Motor neuron (in vitro differentiated cells): Measurements from ENCODE around the gene MAP6. TPM values are rescaled to one million over a fixed set of nuclear protein-coding genes. Genes with fewer than 3 reads are reported as not detected.
A peak's percentile ranks its signal among the peaks of the same experiment; 100 is the strongest.

Experiments
- ATAC-seq, 8 experiments: fragments of 200-7000 bp; cut with Tn5 transposase; replicated peaks in 6 of 8; 2 replicates each; pipeline ENCODE4 v1.8.0; 2021; ENCODE audit warnings: mild to moderate bottlenecking in 8 of 8, moderate library complexity in 8 of 8
- H3K27ac ChIP-seq, 2 donors: fragments of 250-450 bp; sonication (Bioruptor Pico); 2 replicates each; pipeline ENCODE4 v1.9.0; 2021; ENCODE audit warnings: antibody characterized with exemption in 2 of 2, mild to moderate bottlenecking in 2 of 2, moderate library complexity in 1 of 2
- H3K4me1 ChIP-seq, 2 donors: fragments of 250-450 bp; sonication (Bioruptor Pico); replicated peaks in 1 of 2; 2 replicates each; pipeline ENCODE4 v1.6.1; 2021; ENCODE audit warnings: antibody characterized with exemption in 2 of 2, mild to moderate bottlenecking in 2 of 2, moderate library complexity in 1 of 2
- H3K4me3 ChIP-seq, 5 donors: fragments of 250-450 bp; sonication (Bioruptor Pico); 2 replicates each; pipeline ENCODE4 v1.9.0; 2021; ENCODE audit warnings: antibody characterized with exemption in 5 of 5, mild to moderate bottlenecking in 5 of 5, moderate library complexity in 4 of 5
- WGBS, 10 experiments: fragments of 450-650 bp; shearing (Covaris generic); methylation state at CpG; one replicate each; pipeline ENCODE4 v1.0.0; 2022; 5-methylcytosine and 5-hydroxymethylcytosine counted together
- in situ Hi-C, 9 experiments: fragments of 400-800 bp; cut with MboI; loops; one replicate each; pipeline ENCODE4 v1.15.0; 2021; ENCODE audit warnings: low sequenced_read_pairs in 9 of 9, low pct_unique_long_range_greater_than_20kb in 2 of 9; ENCODE audit not compliant: unreplicated experiment in 9 of 9
- total RNA-seq, 8 experiments: library from RNA; unstranded; fragments of 300-600 nt; gene quantifications; 2 replicates each; pipeline versions ENCODE4 v1.2.3 to v1.2.4, GENCODE V29; 2022

The MAP6 gene
- total RNA-seq, 8 experiments from 2014 or later, result 0.31 to 128 (median 97.0) TPM

- no peak overlapping the region for H3K4me3 ChIP-seq
- no peak overlapping the region for H3K27ac ChIP-seq
- H3K4me1 ChIP-seq, result peaks cover 44 to 58% of the 10 kb centered on the region in 2 donors
- ATAC-seq, result peak; percentile 37 to 80 (median 72)
- 0 to 25% (median 0%) methylated on average over 1 to 2 of the region's 7 CpGs; no CpG with 5 or more reads in 2 of the 10 experiments for WGBS, 10 experiments
- in situ Hi-C loops, result no loop called here
These were observed 53.1 kb downstream of the MAP6 start for GRCh38 chr11:75615751-75616150.

GRCh38 chr11:75611823-75612222 is 57.0 kb downstream of the MAP6 start:
- in situ Hi-C loops, result no loop called here
- 0 to 93% (median 83%) methylated on average over 1 to 2 of the region's 3 CpGs; no CpG with 5 or more reads in 4 of the 10 experiments for WGBS, 10 experiments
- peaks cover 41 to 50% of the 10 kb centered on the region in 2 donors for H3K4me1 ChIP-seq
- no peak for ATAC-seq
- H3K4me3 ChIP-seq, result no peak overlapping the region
- H3K27ac ChIP-seq, result no peak overlapping the region

GRCh38 chr11:75606099-75606498 is 62.7 kb downstream of the MAP6 start:
- Histone ChIP-seq H3K27ac (no peak overlapping the region), H3K4me3 (no peak overlapping the region), H3K4me1 (no peaks in the 10 kb centered on the region)
- ATAC-seq, result no peak
- WGBS, 10 experiments, result 20 to 100% (median 82%) methylated on average over 1 to 6 of the region's 8 CpGs; no CpG with 5 or more reads in 2 of the 10 experiments
- in situ Hi-C loops, result no loop called here

- peak in 2 of 8 experiments; percentile 28 to 81 for ATAC-seq
- H3K27ac ChIP-seq, result no peak overlapping the region
- H3K4me3 ChIP-seq, result no peak overlapping the region
- in situ Hi-C loops, result no loop called here
- WGBS, 10 experiments, result 9 to 100% (median 87%) methylated on average over 2 to 16 of the region's 16 CpGs
- H3K4me1 ChIP-seq, result peaks cover 0 to 4% of the 10 kb centered on the region in 2 donors
These were observed 64.8 kb downstream of the MAP6 start for GRCh38 chr11:75603791-75604736.

GRCh38 chr11:75602951-75603350 is 65.9 kb downstream of the MAP6 start:
- WGBS, 10 experiments, result 0 to 100% (median 86%) methylated on average over 1 to 7 of the region's 8 CpGs; no CpG with 5 or more reads in 3 of the 10 experiments

GRCh38 chr11:75601494-75601893 is 67.3 kb downstream of the MAP6 start:
- Histone ChIP-seq H3K4me1 (peaks cover 11 to 28% of the 10 kb centered on the region in 2 donors), H3K27ac (no peak overlapping the region), H3K4me3 (no peak overlapping the region)
- 40 to 100% (median 80%) methylated on average over 1 to 5 of the region's 7 CpGs; no CpG with 5 or more reads in 3 of the 10 experiments for WGBS, 10 experiments
- in situ Hi-C loops, result no loop called here
- peak in 3 of 8 experiments; percentile 12 to 72 (median 32) for ATAC-seq

More at GRCh38 chr11:75602951-75603350, 65.9 kb downstream of the MAP6 start:
- peaks cover 9 to 15% of the 10 kb centered on the region in 2 donors for H3K4me1 ChIP-seq
- in situ Hi-C loops, result no loop called here
- no peak for ATAC-seq
- H3K27ac ChIP-seq, result no peak overlapping the region
- no peak overlapping the region for H3K4me3 ChIP-seq

GRCh38 chr11:75600356-75600755 is 68.5 kb downstream of the MAP6 start:
- Histone ChIP-seq H3K4me3 (no peak overlapping the region), H3K27ac (no peak overlapping the region), H3K4me1 (peaks cover 11 to 28% of the 10 kb centered on the region in 2 donors)
- no peak for ATAC-seq
- in situ Hi-C loops, result no loop called here
- 55 to 100% (median 86%) methylated on average over 1 to 3 of the region's 3 CpGs; no CpG with 5 or more reads in 4 of the 10 experiments for WGBS, 10 experiments

GRCh38 chr11:75598900-75599299 is 69.9 kb downstream of the MAP6 start:
- in situ Hi-C loops, result no loop called here
- WGBS, 10 experiments, result 0 to 85% (median 47%) methylated on average over 1 to 6 of the region's 7 CpGs; no CpG with 5 or more reads in 6 of the 10 experiments

GRCh38 chr11:75598264-75598663 is 70.6 kb downstream of the MAP6 start:
- in situ Hi-C loops, result no loop called here
- peak overlapping the region in 1 of 2 donors; percentile 41 for H3K27ac ChIP-seq

More at GRCh38 chr11:75598900-75599299, 69.9 kb downstream of the MAP6 start:
- no peak overlapping the region for H3K4me3 ChIP-seq
- no peak overlapping the region for H3K27ac ChIP-seq
- ATAC-seq, result no peak
- H3K4me1 ChIP-seq, result peaks cover 23 to 39% of the 10 kb centered on the region in 2 donors

GRCh38 chr11:75597636-75598035 is 71.2 kb downstream of the MAP6 start:
- in situ Hi-C loops, result no loop called here
- WGBS, 10 experiments, result 0 to 50% (median 21%) methylated on average over 1 to 2 of the region's 4 CpGs; no CpG with 5 or more reads in 2 of the 10 experiments
- peak; percentile 71 to 84 (median 77) for ATAC-seq
- peak overlapping the region in 1 of 2 donors; percentile 41 for H3K27ac ChIP-seq
- H3K4me3 ChIP-seq, result no peak overlapping the region
- H3K4me1 ChIP-seq, result peaks cover 36 to 45% of the 10 kb centered on the region in 2 donors

More at GRCh38 chr11:75598264-75598663, 70.6 kb downstream of the MAP6 start:
- H3K4me3 ChIP-seq, result no peak overlapping the region
- no peak for ATAC-seq
- peaks cover 30 to 45% of the 10 kb centered on the region in 2 donors for H3K4me1 ChIP-seq

- peaks cover 37 to 45% of the 10 kb centered on the region in 2 donors for H3K4me1 ChIP-seq
These were observed 71.9 kb downstream of the MAP6 start for GRCh38 chr11:75596914-75597313.

GRCh38 chr11:75595429-75595828 is 73.4 kb downstream of the MAP6 start:
- 100% methylated on average over 1 of the region's 2 CpGs; no CpG with 5 or more reads in 9 of the 10 experiments for WGBS, 10 experiments
- H3K4me1 ChIP-seq, result peaks cover 37 to 45% of the 10 kb centered on the region in 2 donors
- in situ Hi-C loops, result no loop called here
- no peak for ATAC-seq
- no peak overlapping the region for H3K4me3 ChIP-seq
- H3K27ac ChIP-seq, result no peak overlapping the region

More at GRCh38 chr11:75596914-75597313, 71.9 kb downstream of the MAP6 start:
- in situ Hi-C loops, result no loop called here
- 33 to 94% (median 70%) methylated on average over 2 to 3 of the region's 4 CpGs; no CpG with 5 or more reads in 5 of the 10 experiments for WGBS, 10 experiments
- Histone ChIP-seq H3K4me3 (no peak overlapping the region), H3K27ac (no peak overlapping the region)
- ATAC-seq, result no peak

GRCh38 chr11:75594211-75594610 is 74.6 kb downstream of the MAP6 start:
- in situ Hi-C loops, result no loop called here
- peak in 5 of 8 experiments; percentile 55 to 73 (median 60) for ATAC-seq
- H3K27ac ChIP-seq, result peak overlapping the region in 1 of 2 donors; percentile 56
- WGBS, 10 experiments, result 32 to 96% (median 60%) methylated on average over 2 to 6 of the region's 6 CpGs; no CpG with 5 or more reads in 3 of the 10 experiments
- no peak overlapping the region for H3K4me3 ChIP-seq
- peaks cover 37 to 42% of the 10 kb centered on the region in 2 donors for H3K4me1 ChIP-seq
